WTC11 (cell line): Measurements from ENCODE around the gene ATP8B4. TPM values are rescaled to one million over a fixed set of nuclear protein-coding genes. Genes with fewer than 3 reads are reported as not detected.

Experiments used
- ATAC-seq: fragments of 200-7000 bp; cut with Tn5 transposase; 2 replicates; pipeline ENCODE4 v1.10.0; 2021; ENCODE audit warnings: mild to moderate bottlenecking, moderate library complexity
- CTCF ChIA-PET: fragments of 300-600 bp; sonication (Branson Sonifier 250); formaldehyde crosslinking; loops from one replicate; lab custom pipeline; 2021; ENCODE audit warnings: antibody characterized with exemption; lab: Charles Lee
- POLR2A ChIA-PET: fragments of 350-600 bp; sonication (Branson Sonifier 250); formaldehyde crosslinking; loops from one replicate; lab custom pipeline; 2021; ENCODE audit warnings: antibody characterized with exemption; lab: Charles Lee
- DNase-seq: peaks from one replicate; pipeline ENCODE4 v3.0.0; 2021; ENCODE audit warnings: low spot score
- H3K27ac Mint-ChIP-seq: 2 replicates; pipeline ENCODE4 v1.8.0; 2021; ENCODE audit warnings: mixed read lengths
- H3K27me3 Mint-ChIP-seq: 2 replicates; pipeline ENCODE4 v1.8.0; 2021; ENCODE audit warnings: low read depth, mild to moderate bottlenecking, moderate library complexity, mixed read lengths
- H3K36me3 Mint-ChIP-seq: 2 replicates; pipeline ENCODE4 v1.8.0; 2021; ENCODE audit warnings: mixed read lengths
- H3K4me1 Mint-ChIP-seq: 2 replicates; pipeline ENCODE4 v1.8.0; 2022; ENCODE audit warnings: mixed read lengths
- H3K4me3 Mint-ChIP-seq: 2 replicates; pipeline ENCODE4 v1.8.0; 2021; ENCODE audit warnings: mild to moderate bottlenecking, moderate library complexity, mixed read lengths
- H3K9me3 Mint-ChIP-seq: 2 replicates; pipeline ENCODE4 v1.8.0; 2021; ENCODE audit warnings: mixed read lengths
- ARID4B ChIP-seq: sonication (generic); formaldehyde crosslinking; IDR thresholded peaks from 2 replicates; pipeline ENCODE4 v1.8.0; 2023; ENCODE audit warnings: missing genetic modification reagents, mild to moderate bottlenecking, borderline replicate concordance
- CBFB ChIP-seq: sonication (generic); formaldehyde crosslinking; IDR thresholded peaks from 2 replicates; pipeline ENCODE4 v1.8.1; 2022; ENCODE audit warnings: mild to moderate bottlenecking, low read depth, missing genetic modification reagents
- CREM ChIP-seq: sonication (generic); formaldehyde crosslinking; IDR thresholded peaks from 2 replicates; pipeline ENCODE4 v1.8.1; 2022; ENCODE audit warnings: mild to moderate bottlenecking, missing genetic modification reagents, moderate library complexity
- E2F4 ChIP-seq: sonication (generic); formaldehyde crosslinking; IDR thresholded peaks from 2 replicates; pipeline ENCODE4 v1.8.1; 2022; ENCODE audit warnings: low read depth, mild to moderate bottlenecking, moderate library complexity, missing genetic modification reagents, borderline replicate concordance
- E2F5 ChIP-seq: sonication (generic); formaldehyde crosslinking; IDR thresholded peaks from 2 replicates; pipeline ENCODE4 v1.8.1; 2022; ENCODE audit warnings: mild to moderate bottlenecking, moderate library complexity, missing genetic modification reagents
- ESRRA ChIP-seq: sonication (generic); formaldehyde crosslinking; IDR thresholded peaks from 2 replicates; pipeline ENCODE4 v1.8.1; 2022; ENCODE audit warnings: mild to moderate bottlenecking, missing genetic modification reagents, borderline replicate concordance
- FOXJ3 ChIP-seq: sonication (generic); formaldehyde crosslinking; IDR thresholded peaks from 2 replicates; pipeline ENCODE4 v1.9.0; 2021; ENCODE audit warnings: missing genetic modification reagents, mild to moderate bottlenecking, borderline replicate concordance
- JUN ChIP-seq: sonication (generic); formaldehyde crosslinking; IDR thresholded peaks from 2 replicates; pipeline ENCODE4 v1.8.0; 2023; ENCODE audit warnings: mild to moderate bottlenecking, missing genetic modification reagents
- MXD4 ChIP-seq: fragments of 250-450 bp; sonication (Bioruptor Pico); IDR thresholded peaks from 2 replicates; pipeline ENCODE4 v1.8.0; 2021; ENCODE audit warnings: mild to moderate bottlenecking, moderate library complexity, borderline replicate concordance
- NR1H2 ChIP-seq: sonication (generic); formaldehyde crosslinking; IDR thresholded peaks from 2 replicates; pipeline ENCODE4 v1.9.0; 2021; ENCODE audit warnings: mild to moderate bottlenecking, moderate library complexity, missing genetic modification reagents
- RELA ChIP-seq: sonication (generic); formaldehyde crosslinking; IDR thresholded peaks from 2 replicates; pipeline ENCODE4 v1.8.1; 2022; ENCODE audit warnings: missing genetic modification reagents, mild to moderate bottlenecking, borderline replicate concordance
- ZBTB43 ChIP-seq: sonication (generic); formaldehyde crosslinking; IDR thresholded peaks from 2 replicates; pipeline ENCODE4 v1.8.1; 2023; ENCODE audit warnings: mild to moderate bottlenecking, missing genetic modification reagents
- ZNF138 ChIP-seq: sonication (generic); formaldehyde crosslinking; conservative IDR thresholded peaks from 2 replicates; pipeline ENCODE4 v1.8.1; 2022; ENCODE audit warnings: mild to moderate bottlenecking, moderate library complexity, missing genetic modification reagents
- ZNF219 ChIP-seq: sonication (generic); formaldehyde crosslinking; IDR thresholded peaks from 2 replicates; pipeline ENCODE4 v1.8.0; 2023; ENCODE audit warnings: missing genetic modification reagents, mild to moderate bottlenecking, borderline replicate concordance
- ZNF317 ChIP-seq: sonication (generic); formaldehyde crosslinking; IDR thresholded peaks from 2 replicates; pipeline ENCODE4 v1.8.1; 2023; ENCODE audit warnings: low read depth, mild to moderate bottlenecking, moderate library complexity, missing genetic modification reagents, borderline replicate concordance
- ZNF671 ChIP-seq: fragments of 250-450 bp; sonication (Bioruptor Pico); IDR thresholded peaks from 2 replicates; pipeline ENCODE4 v1.8.0; 2021; ENCODE audit warnings: mild to moderate bottlenecking
- total RNA-seq: library from RNA; stranded (reverse); gene quantifications from 3 replicates; pipeline ENCODE4 v1.2.3, GENCODE V29; 2021
- TF ChIP-seq, protein P1 (sequence below): fragments of 200-600 bp; IDR thresholded peaks from 2 replicates; pipeline ENCODE4 v1.8.0; 2022; ENCODE audit warnings: antibody characterized with exemption

The ATP8B4 gene
- total RNA-seq, 1 experiment from 2014 or later, result 0.37 TPM

- no peak for TF ChIP-seq CBFB
Observed at GRCh38 chr15:50057196-50057595, 61.8 kb downstream of the ATP8B4 start (continued).

DNA sequence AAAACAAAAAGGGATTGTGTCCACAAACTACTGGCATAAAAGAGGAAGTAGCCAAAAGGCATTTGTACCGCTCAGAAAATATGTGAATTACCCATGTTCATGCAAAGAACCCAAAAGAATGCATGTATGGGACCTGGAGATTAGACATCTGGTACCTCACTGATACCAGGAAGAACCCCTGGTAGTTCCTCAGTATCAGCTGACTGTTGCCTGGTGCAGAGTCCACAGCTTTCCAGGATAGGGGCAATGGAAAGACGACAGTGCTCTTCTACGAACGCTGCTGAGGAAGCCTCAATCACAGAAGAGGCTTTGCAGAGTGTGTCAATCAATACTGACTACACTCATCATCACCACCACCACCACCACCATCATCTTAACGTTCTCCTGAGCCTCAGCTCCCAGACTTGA, 63.3 kb downstream of the ATP8B4 start:
- POLR2A ChIA-PET, result no interaction called here
- H3K27ac Mint-ChIP-seq, result no peak overlapping the region

More for the DNA sequence above, 63.3 kb downstream of the ATP8B4 start:
- peaks cover 27% of the 10 kb centered on the region for H3K4me1 Mint-ChIP-seq
- H3K36me3 Mint-ChIP-seq, result no peaks in the 10 kb centered on the region
- H3K27me3 Mint-ChIP-seq, result no peaks in the 10 kb centered on the region
- DNase-seq (no peak), ATAC-seq (no peak)
- H3K4me3 Mint-ChIP-seq, result no peak overlapping the region
- CTCF ChIA-PET, result interaction anchor here (0.8 to 1.4 kb wide), 2 partner anchors 89 to 584 kb away, joined by 3 read pairs; no protein-coding TSS in a partner anchor
- TF ChIP-seq ESRRA (CRISPR knock-in tag) (no peak), MXD4 (CRISPR knock-in tag) (no peak), JUN (CRISPR knock-in tag) (no peak), ZBTB43 (CRISPR knock-in tag) (no peak), ZNF671 (no peak), E2F5 (CRISPR knock-in tag) (no peak), ARID4B (CRISPR knock-in tag) (no peak), ZNF219 (CRISPR knock-in tag) (no peak), NR1H2 (CRISPR knock-in tag) (no peak), CREM (no peak), ZNF317 (CRISPR knock-in tag) (no peak), CBFB (no peak), FOXJ3 (no peak), RELA (no peak), E2F4 (CRISPR knock-in tag) (no peak), ZNF138 (CRISPR knock-in tag) (no peak)
- TF ChIP-seq, protein P1, sequence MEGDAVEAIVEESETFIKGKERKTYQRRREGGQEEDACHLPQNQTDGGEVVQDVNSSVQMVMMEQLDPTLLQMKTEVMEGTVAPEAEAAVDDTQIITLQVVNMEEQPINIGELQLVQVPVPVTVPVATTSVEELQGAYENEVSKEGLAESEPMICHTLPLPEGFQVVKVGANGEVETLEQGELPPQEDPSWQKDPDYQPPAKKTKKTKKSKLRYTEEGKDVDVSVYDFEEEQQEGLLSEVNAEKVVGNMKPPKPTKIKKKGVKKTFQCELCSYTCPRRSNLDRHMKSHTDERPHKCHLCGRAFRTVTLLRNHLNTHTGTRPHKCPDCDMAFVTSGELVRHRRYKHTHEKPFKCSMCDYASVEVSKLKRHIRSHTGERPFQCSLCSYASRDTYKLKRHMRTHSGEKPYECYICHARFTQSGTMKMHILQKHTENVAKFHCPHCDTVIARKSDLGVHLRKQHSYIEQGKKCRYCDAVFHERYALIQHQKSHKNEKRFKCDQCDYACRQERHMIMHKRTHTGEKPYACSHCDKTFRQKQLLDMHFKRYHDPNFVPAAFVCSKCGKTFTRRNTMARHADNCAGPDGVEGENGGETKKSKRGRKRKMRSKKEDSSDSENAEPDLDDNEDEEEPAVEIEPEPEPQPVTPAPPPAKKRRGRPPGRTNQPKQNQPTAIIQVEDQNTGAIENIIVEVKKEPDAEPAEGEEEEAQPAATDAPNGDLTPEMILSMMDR, result no peak
- TF ChIP-seq, all 79 proteins: peak for 0
- peaks cover 6% of the 10 kb centered on the region; the same call in 1 of the 2 replicates for H3K9me3 Mint-ChIP-seq
